DMS53 treated with DMSO at 0.1 percent for 48 hours (cell line): ENCODE measurements around the gene DOCK8.

Experiments
- DNase-seq: peaks from one replicate; lab custom pipeline; 2025; ENCODE audit not compliant: unreplicated experiment; lab: John Stamatoyannopoulos, UW

The DOCK8 gene

DNA sequence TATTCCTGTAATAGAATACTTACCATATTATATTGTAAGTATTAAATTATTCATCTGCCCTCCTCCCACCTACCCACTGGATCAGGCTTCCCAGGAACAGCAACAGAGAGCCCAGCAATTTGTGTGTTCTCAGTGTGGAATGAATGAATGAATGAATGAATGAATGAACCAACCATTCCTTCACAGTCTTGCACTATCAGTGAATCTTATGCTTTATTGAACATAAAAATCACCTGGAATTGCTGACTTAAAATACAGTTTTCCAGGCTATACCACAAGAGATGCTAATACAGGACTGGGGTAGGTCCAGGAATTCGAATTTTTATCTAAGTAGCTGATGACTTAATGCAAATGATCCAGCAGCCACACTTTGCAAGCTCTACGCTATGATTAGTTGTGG lies 51.6 kb downstream of the DOCK8 start:
- DNase-seq = no peak

- no peak for DNase-seq
Observed at GRCh38 chr9:268616-269015, 54.0 kb downstream of the DOCK8 start.

GRCh38 chr9:269081-269711 lies 54.5 kb downstream of the DOCK8 start:
- no peak for DNase-seq

- DNase-seq = no peak
Observed at GRCh38 chr9:270657-271237, 56.1 kb downstream of the DOCK8 start.

- DNase-seq = no peak
Observed at GRCh38 chr9:272251-273213, 57.9 kb downstream of the DOCK8 start.

- DNase-seq = no peak
Observed at GRCh38 chr9:274406-274805, 59.7 kb downstream of the DOCK8 start.

- no peak for DNase-seq
Observed at GRCh38 chr9:277601-278295, 63.1 kb downstream of the DOCK8 start.

DNA sequence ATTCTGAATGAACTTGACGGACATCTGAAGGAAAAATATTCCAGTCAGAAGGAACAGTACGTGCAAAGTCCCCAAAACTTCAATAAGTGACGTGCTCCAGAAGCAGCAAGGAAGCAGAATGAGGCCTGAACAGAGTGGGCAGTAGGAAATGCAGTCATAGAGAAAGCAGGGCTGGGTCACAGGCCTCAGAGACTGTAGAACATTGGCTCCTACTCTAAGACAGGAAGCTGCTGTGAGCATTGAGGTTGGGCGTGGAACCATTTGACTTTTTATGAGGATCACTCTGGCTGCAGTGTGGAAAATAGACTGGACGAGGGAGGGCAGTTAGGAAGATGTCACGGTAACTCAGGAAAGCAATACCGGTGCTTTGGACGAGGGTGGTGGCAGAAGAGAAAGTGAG lies 64.0 kb downstream of the DOCK8 start:
- DNase-seq = no peak

DNA sequence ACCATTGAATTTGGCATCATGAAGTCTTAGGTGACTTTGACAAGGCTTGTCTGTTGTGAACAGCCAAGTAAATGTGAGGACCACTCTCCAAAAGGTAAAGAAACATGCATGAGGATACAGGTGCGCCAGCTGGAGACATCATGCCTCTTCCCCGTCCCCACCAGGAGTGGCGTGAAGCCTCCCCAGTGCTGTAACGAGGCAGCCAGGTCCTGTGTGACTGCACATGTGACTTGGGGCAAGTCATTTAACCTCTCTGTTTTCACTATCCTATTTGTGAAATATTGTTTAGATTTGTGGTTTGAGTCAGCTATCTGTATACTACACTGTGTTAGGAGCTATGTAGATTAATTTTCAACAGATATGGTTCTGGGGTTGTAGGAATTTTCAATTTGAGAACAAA lies 65.0 kb downstream of the DOCK8 start:
- DNase-seq = no peak

DNA sequence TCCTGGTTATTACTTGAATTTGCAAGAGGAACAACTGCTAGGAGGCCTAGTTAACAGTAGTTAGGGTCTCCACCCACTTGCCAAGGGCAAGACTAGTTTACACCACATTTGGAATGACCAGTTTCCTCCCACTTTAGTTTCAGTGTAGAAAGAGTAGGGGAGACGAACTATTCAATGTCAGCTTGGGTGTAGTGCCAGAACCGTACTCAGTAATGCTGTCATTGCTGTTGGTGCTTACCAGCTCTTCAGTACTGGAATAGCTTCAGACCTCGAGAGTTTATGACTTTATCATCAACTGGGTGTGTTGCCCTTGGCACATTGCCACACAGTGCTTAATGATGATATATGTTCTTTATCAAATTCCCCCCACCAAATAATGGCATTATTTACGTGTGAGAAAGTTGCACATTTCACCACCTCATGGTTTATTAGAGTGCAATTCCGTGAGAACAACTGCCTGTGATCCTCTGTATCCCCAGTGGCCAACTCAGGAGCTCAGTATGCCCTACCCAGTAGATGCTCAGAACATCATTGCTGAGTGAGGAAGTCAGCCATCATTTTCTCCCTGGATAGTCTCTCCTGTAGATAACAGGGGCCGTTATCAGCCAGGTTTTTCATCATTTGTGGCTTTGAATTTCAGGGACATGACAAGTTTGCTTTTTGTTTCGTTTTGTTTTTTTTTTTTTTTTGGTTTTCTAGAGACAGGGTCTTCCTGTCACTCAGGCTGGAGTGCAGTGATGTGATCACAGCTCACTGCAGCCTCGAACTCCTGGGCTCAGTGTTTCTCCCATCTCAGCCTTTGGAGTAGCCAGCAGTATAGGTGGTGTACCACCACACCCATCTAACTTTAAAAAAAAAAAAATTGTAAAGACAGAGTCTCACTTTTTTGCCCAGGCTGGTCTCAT lies 67.3 kb downstream of the DOCK8 start:
- DNase-seq = no peak

DNA sequence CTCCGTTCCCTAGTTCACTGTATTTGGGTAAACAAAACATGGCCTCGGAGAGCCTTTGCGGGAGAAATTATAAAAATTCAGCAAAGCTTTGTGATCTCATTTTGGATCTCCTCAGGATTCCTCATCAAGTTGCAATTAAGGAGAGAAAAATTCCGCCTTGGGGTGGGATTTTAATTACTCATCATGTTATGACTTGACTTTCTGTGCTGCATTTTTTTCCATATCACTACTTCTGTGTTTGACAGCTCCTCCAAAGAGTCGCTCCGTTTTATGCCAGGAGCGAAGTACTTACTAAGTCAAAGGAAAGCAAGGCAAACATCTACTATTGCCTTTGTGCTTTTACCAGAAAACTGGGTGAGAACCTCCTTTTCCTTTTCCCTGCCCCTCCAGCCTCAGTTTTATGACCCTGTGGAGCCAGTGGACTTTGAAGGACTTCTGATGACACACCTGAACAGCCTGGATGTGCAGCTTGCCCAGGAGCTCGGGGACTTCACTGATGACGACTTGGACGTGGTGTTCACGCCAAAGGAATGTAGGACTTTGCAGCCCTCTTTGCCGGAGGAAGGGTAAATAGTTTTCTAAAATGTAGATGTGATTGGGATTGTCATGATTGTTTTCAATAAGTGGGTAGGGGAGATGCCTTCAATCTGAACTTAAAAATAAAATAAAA lies 71.5 kb downstream of the DOCK8 start:
- no peak for DNase-seq

GRCh38 chr9:289121-289520 lies 74.5 kb downstream of the DOCK8 start:
- no peak for DNase-seq

GRCh38 chr9:292915-293314 lies 78.2 kb downstream of the DOCK8 start:
- DNase-seq = no peak

DNA sequence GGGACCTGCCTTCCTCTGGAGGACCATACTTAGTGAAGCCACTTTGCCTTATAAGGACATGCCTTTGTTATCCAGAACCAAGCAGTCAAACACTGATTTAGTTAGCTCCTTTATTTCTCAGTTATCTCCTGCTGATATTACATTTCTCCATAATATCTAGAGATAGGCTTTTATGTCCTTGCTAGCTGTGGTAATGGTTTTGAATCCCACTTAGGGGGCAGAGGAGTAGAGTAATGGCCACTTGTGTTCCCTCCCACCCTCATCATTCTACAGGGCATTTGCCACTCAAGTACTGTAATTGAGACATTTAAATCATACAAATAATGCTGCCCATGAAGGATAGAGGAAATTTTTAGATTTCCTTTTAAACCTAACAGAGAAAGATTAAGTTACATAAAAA lies 80.9 kb downstream of the DOCK8 start:
- DNase-seq = no peak

- DNase-seq = no peak
Observed at GRCh38 chr9:296411-296810, 81.7 kb downstream of the DOCK8 start.

DNA sequence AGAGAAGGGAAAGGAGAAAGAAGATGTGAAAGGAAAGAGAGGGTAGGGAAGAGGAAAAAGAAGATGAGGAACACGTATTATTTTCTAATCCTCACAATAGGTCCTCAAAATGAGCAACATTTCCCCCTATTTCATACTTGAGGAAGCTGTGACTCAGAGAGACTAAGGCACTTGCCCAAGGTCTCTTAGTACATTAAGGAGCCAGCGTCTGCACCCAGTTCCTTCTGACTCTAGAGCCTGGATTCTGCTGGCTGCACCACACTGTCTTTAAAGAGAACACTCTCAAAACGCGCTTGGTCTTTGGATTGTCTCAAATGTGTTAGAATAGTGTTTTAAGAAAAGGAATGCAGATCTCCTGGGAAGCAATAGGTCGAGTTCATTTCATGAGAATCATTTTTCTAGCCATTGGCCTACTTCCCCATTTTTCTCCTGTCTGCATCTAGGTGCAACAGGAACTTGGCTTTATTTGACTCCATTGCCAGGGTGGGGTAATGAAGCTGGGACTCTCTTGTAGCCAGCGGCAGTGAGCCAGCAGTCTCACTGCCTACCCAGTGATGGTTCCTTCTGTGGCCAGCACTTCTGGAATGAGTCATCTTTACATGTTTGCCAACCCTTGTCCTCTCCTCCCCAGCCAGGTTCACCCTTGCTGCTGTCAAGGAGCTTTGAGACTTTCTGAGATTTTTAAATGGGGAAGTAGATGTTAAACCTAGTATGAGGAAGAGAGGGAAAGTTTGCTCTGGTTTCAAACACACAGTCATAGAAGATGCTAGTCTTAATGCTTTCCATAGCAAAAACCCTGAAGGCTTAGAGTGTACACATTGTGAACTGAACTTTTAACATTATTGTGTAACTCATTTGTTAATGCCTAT lies 82.7 kb downstream of the DOCK8 start:
- peak; percentile 10 for DNase-seq

GRCh38 chr9:303502-303901 lies 88.8 kb downstream of the DOCK8 start:
- DNase-seq = no peak

DNA sequence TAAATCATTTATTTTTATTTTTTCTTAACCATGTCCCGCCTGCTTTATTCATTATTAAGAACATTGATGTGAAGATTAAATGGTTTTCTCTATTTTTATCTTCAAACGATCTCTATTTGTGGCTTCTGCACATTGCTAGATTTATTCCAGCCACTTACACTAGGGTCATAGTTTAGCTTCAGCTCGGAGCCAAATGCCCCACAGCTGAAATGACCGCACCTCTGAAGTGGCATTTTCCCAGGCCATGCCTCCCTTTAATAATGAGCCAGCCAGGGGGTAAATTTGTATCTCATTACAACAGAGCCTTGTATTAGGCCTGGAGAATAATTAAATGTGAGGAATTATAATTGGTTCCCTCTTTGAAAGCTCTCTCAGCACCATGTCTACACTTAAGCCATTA lies 89.4 kb downstream of the DOCK8 start:
- DNase-seq = no peak
